Activated CD4-positive, alpha-beta T cell treated with anti-CD3 and anti-CD28 coated beads for 48 hours (primary cell): ENCODE results near the gene CCDC191.
A peak's percentile ranks its signal among the peaks of the same experiment; 100 is the strongest.

ENCODE experiments used
- DNase-seq: peaks from one replicate; pipeline ENCODE4 v3.0.0-alpha.2; 2020

CCDC191 gene

GRCh38 chr3:114056130-114057010 lies at the start of gene CCDC191, which contains the start of gene QTRT2:
TSS of gene CCDC191 (minus strand) at chr3:114056526. CDS start at chr3:114056466, 60 bp downstream.
TSS of gene QTRT2 (plus strand) at chr3:114056737. CDS start at chr3:114065258, 8,521 bp downstream.
- peak; percentile 98 for DNase-seq

GRCh38 chr3:114104414-114104813 lies 48.1 kb upstream of the CCDC191 start:
- DNase-seq = no peak

- DNase-seq = no peak
Observed at GRCh38 chr3:114103858-114104257, 47.5 kb upstream of the CCDC191 start.

- no peak for DNase-seq
Observed at GRCh38 chr3:114103181-114103580, 46.9 kb upstream of the CCDC191 start.

GRCh38 chr3:114101101-114101500 lies 44.8 kb upstream of the CCDC191 start:
- no peak for DNase-seq

GRCh38 chr3:114095796-114096195 lies 39.5 kb upstream of the CCDC191 start:
- DNase-seq = no peak

GRCh38 chr3:114093596-114093995 lies 37.3 kb upstream of the CCDC191 start:
- DNase-seq = no peak

- no peak for DNase-seq
Observed at GRCh38 chr3:114093016-114093380, 36.7 kb upstream of the CCDC191 start.

GRCh38 chr3:114092151-114093015 lies 36.1 kb upstream of the CCDC191 start:
- DNase-seq = no peak

- DNase-seq = no peak
Observed at GRCh38 chr3:114089675-114090074, 33.3 kb upstream of the CCDC191 start.

GRCh38 chr3:114086356-114086755 lies 30.0 kb upstream of the CCDC191 start:
- DNase-seq = no peak

GRCh38 chr3:114083112-114083511 lies 26.8 kb upstream of the CCDC191 start:
- DNase-seq = no peak

- DNase-seq = no peak
Observed at GRCh38 chr3:114081037-114081436, 24.7 kb upstream of the CCDC191 start.

GRCh38 chr3:114080201-114080600 lies 23.9 kb upstream of the CCDC191 start:
- no peak for DNase-seq

GRCh38 chr3:114079761-114080160 lies 23.4 kb upstream of the CCDC191 start:
- no peak for DNase-seq

- no peak for DNase-seq
Observed at GRCh38 chr3:114078126-114078525, 21.8 kb upstream of the CCDC191 start.

GRCh38 chr3:114076711-114077110 lies 20.4 kb upstream of the CCDC191 start:
- DNase-seq = no peak

- DNase-seq = no peak
Observed at GRCh38 chr3:114071786-114072185, 15.5 kb upstream of the CCDC191 start.

GRCh38 chr3:114068336-114068735 lies 12.0 kb upstream of the CCDC191 start:
- no peak for DNase-seq

- no peak for DNase-seq
Observed at GRCh38 chr3:114067804-114068203, 11.5 kb upstream of the CCDC191 start.

- no peak for DNase-seq
Observed at GRCh38 chr3:114060906-114061655, 4.8 kb upstream of the CCDC191 start.

- DNase-seq = no peak
Observed at GRCh38 chr3:114058646-114059045, 2.3 kb upstream of the CCDC191 start.

GRCh38 chr3:114057011-114057347 lies 653 bp upstream of the CCDC191 start:
- no peak for DNase-seq
